ENCODE data around the gene PEAR1.

- TF ChIP-seq POLR2AphosphoS5 (IDR thresholded peaks at IDR 0.05; ENCODE audit: borderline replicate concordance, low read depth, low read length): no peak
- no peak for TF ChIP-seq FOXP2 (optimal IDR thresholded peaks at IDR 0.05; ENCODE audit: control extremely low read depth, extremely low read length, insufficient read depth)
Observed at GRCh38 chr1:156869455-156869854, 24.1 kb upstream of the PEAR1 start.
